H1 (cell line): Measurements from ENCODE around the gene ZNF618. TPM values are rescaled to one million over a fixed set of nuclear protein-coding genes. Genes with fewer than 3 reads are reported as not detected.

Source experiments
- HDAC6 ChIP-seq: IDR thresholded peaks from one replicate; pipeline ENCODE4 v1.7.1; 2012; ENCODE audit warnings: low read depth, mild to moderate bottlenecking, inconsistent platforms, low read length, moderate library complexity
- PHF8 ChIP-seq: fragments of 200-600 bp; sonication (generic); conservative IDR thresholded peaks from 2 replicates; pipeline ENCODE4 v1.7.1; 2012; ENCODE audit warnings: low read depth, mild to moderate bottlenecking, inconsistent platforms, low read length, moderate library complexity
- TBP ChIP-seq: IDR thresholded peaks from 2 replicates; pipeline ENCODE4 v1.6.1; 2011; ENCODE audit warnings: low read depth, low read length, improper control_type of control experiment
- polyA plus RNA-seq, 7 experiments: library from polyadenylated mRNA; depleted of rRNA in 3 of 7; stranded (reverse) in 5 of 7; unstranded in 2 of 7; fragments of >200 nt in 5 of 7; fragments of 200-250 nt in 2 of 7; gene quantifications; 1 replicate in 5 of 7; 2 replicates in 1 of 7; 4 replicates in 1 of 7; pipeline versions ENCODE4 v1.2.1 to v1.2.3, GENCODE V29; 2011 to 2013; ENCODE audit warnings: missing spikeins in 2 of 7, mixed read lengths in 2 of 7
- total RNA-seq: library from RNA; stranded (reverse); fragmentation: NEBNext Ultra II Directional; extraction: Animal tissue kit (Norgen Biotek cat#: 25700); gene quantifications from 2 replicates; pipeline ENCODE4 v1.2.1, GENCODE V29; 2021

ZNF618 gene
- total and polyA plus RNA-seq, 2 of the 8 experiments (the other 6 are each of a cell fraction or from before 2014, with no cell fraction given): 9.6 to 28.5 TPM

DNA sequence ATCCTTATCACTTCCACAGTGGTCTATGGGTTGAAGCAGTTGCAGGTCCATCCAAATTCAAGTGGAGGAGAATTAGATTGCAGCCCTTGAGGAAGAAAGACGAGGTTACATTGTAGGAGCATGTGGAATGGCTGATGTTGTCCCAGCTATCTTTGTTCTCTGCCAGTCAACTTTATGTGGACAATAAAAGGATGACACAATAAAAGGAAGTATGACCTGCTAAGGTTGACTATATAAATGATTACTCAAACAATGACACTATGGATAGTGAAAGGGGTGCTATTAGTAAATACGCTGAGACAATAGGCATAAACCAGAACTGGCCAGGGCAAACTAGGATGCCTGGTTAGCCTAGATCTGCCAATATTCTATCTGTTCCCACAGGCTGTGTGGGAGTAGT is 12.8 kb upstream of the ZNF618 start (continued):
- TF ChIP-seq PHF8 (no peak), TBP (no peak), HDAC6 (no peak)
